HepG2 (cell line): ENCODE measurements around the gene CNOT8. TPM values are rescaled to one million over a fixed set of nuclear protein-coding genes. Genes with fewer than 3 reads are reported as not detected.
A peak's percentile ranks its signal among the peaks of the same experiment; 100 is the strongest.

ENCODE experiments used
- ARID2 ChIP-seq: sonication (generic); formaldehyde crosslinking; IDR thresholded peaks from 2 replicates; pipeline ENCODE4 v1.8.1; 2022; ENCODE audit warnings: mild to moderate bottlenecking, missing genetic modification reagents, borderline replicate concordance
- BRCA1 ChIP-seq: sonication (generic); formaldehyde crosslinking; IDR thresholded peaks from 2 replicates; pipeline ENCODE4 v1.4.0; 2020; ENCODE audit warnings: missing genetic modification reagents
- CHD4 ChIP-seq: fragments of 200-600 bp; sonication (generic); IDR thresholded peaks from 2 replicates; pipeline ENCODE4 v1.7.0; 2017; ENCODE audit warnings: mild to moderate bottlenecking, low read length, borderline replicate concordance
- HIC2 ChIP-seq: sonication (generic); formaldehyde crosslinking; IDR thresholded peaks from 2 replicates; pipeline ENCODE4 v1.9.0; 2022; ENCODE audit warnings: low read depth, missing genetic modification reagents
- HNF1A ChIP-seq, 2 experiments: sonication (generic) in 1 of 2; formaldehyde crosslinking in 1 of 2; IDR thresholded peaks; 2 replicates each; pipeline versions ENCODE4 v1.4.0 to v1.6.1; 2016 to 2020; ENCODE audit warnings: borderline replicate concordance in 1 of 2, low read depth in 1 of 2, mild to moderate bottlenecking in 1 of 2, missing genetic modification reagents in 1 of 2
- KLF12 ChIP-seq: sonication (generic); formaldehyde crosslinking; IDR thresholded peaks from 2 replicates; pipeline ENCODE4 v1.4.0; 2020; ENCODE audit warnings: missing genetic modification reagents, borderline replicate concordance
- RXRA ChIP-seq: sonication (generic); formaldehyde crosslinking; IDR thresholded peaks from 2 replicates; pipeline ENCODE4 v1.5.1; 2020; ENCODE audit warnings: missing genetic modification reagents
- SNAPC4 ChIP-seq: sonication (generic); formaldehyde crosslinking; IDR thresholded peaks from 2 replicates; pipeline ENCODE4 v1.4.0; 2020; ENCODE audit warnings: mild to moderate bottlenecking, missing genetic modification reagents
- XRCC5 ChIP-seq: fragments of 200-400 bp; formaldehyde crosslinking; optimal IDR thresholded peaks from 2 replicates; pipeline ENCODE3; 2017; ENCODE audit warnings: mild to moderate bottlenecking, low read length
- ZNF484 ChIP-seq: sonication (generic); formaldehyde crosslinking; IDR thresholded peaks from 2 replicates; pipeline ENCODE4 v1.5.1; 2020; ENCODE audit warnings: mild to moderate bottlenecking, low read depth, missing genetic modification reagents, borderline replicate concordance
- ZNF687 ChIP-seq: sonication (generic); formaldehyde crosslinking; IDR thresholded peaks from 2 replicates; pipeline ENCODE4 v1.5.1; 2020; ENCODE audit warnings: mild to moderate bottlenecking, missing genetic modification reagents, moderate library complexity
- polyA plus RNA-seq, 8 experiments: library from polyadenylated mRNA; depleted of rRNA in 3 of 8; stranded (reverse) in 7 of 8; unstranded in 1 of 8; fragments of >200 nt; fragmentation: Illumina TruSeq in 4 of 8; extraction: Trizol in 4 of 8; gene quantifications; 2 replicates each; pipeline versions ENCODE4 v1.2.1 to v1.2.3, GENCODE V29; 2011 to 2016; ENCODE audit warnings: low read depth in 4 of 8, missing spikeins in 1 of 8, mixed read lengths in 1 of 8; ENCODE audit not compliant: insufficient read depth in 1 of 8
- total RNA-seq, 5 experiments: library from RNA; depleted of rRNA; stranded (reverse); fragments of >200 nt; fragmentation: Illumina TruSeq; extraction: Trizol; gene quantifications; 2 replicates each; pipeline ENCODE4 v1.2.3, GENCODE V29; 2016; ENCODE audit warnings: low read depth in 1 of 5

The CNOT8 gene
- total and polyA plus RNA-seq, 2 of the 13 experiments (the other 11 are each of a cell fraction or from before 2014, with no cell fraction given) = 37.1 to 74.9 TPM

GRCh38 chr5:154857530-154858296 lies 714 bp upstream of the CNOT8 start (continued):
- TF ChIP-seq HNF1A (IDR thresholded peaks at IDR 0.05; ENCODE audit: low read depth) = no peak; the same call in 1 of the 2 replicates
- TF ChIP-seq HNF1A (CRISPR knock-in tag; IDR thresholded peaks at IDR 0.05; ENCODE audit: borderline replicate concordance) = no peak
- peak; percentile 91 for TF ChIP-seq ZNF687
- no peak for TF ChIP-seq KLF12 (CRISPR knock-in tag)
- TF ChIP-seq RXRA (CRISPR knock-in tag) = peak; percentile 32; the same call in 1 of the 2 replicates
- peak; percentile 81 for TF ChIP-seq BRCA1 (CRISPR knock-in tag)
- no peak for TF ChIP-seq XRCC5
- no peak for TF ChIP-seq SNAPC4
- peak; percentile 58; the same call in 1 of the 2 replicates for TF ChIP-seq ARID2 (CRISPR knock-in tag)
- 0 out of 2 replicates have a peak, but pooled peaks have one; percentile 51 for TF ChIP-seq ZNF484
- TF ChIP-seq CHD4 = no peak
- TF ChIP-seq HIC2 (CRISPR knock-in tag) = 0 out of 2 replicates have a peak, but pooled peaks have one; percentile 44
